Ecto neural progenitor cell (in vitro differentiated cells): ENCODE results near the gene EXT2.

ENCODE experiments used
- DNase-seq: peaks from one replicate; pipeline ENCODE4 v3.0.0-alpha.2; 2018; ENCODE audit warnings: low spot score

EXT2 gene

GRCh38 chr11:44134625-44135024 lies 39.1 kb downstream of the EXT2 start:
- DNase-seq: no peak

GRCh38 chr11:44136176-44136945 lies 40.9 kb downstream of the EXT2 start:
- no peak for DNase-seq

- DNase-seq: no peak
Observed at GRCh38 chr11:44137057-44137456, 41.6 kb downstream of the EXT2 start.

- DNase-seq: no peak
Observed at GRCh38 chr11:44138286-44138685, 42.8 kb downstream of the EXT2 start.

- DNase-seq: no peak
Observed at GRCh38 chr11:44138980-44139379, 43.5 kb downstream of the EXT2 start.

- DNase-seq: no peak
Observed at GRCh38 chr11:44139565-44140330, 44.3 kb downstream of the EXT2 start.

GRCh38 chr11:44140372-44140771 lies 44.9 kb downstream of the EXT2 start:
- DNase-seq: no peak

GRCh38 chr11:44140805-44141204 lies 45.3 kb downstream of the EXT2 start:
- no peak for DNase-seq

GRCh38 chr11:44143987-44144909 lies 48.8 kb downstream of the EXT2 start:
- no peak for DNase-seq

- DNase-seq: no peak
Observed at GRCh38 chr11:44145011-44145775, 49.7 kb downstream of the EXT2 start.

- no peak for DNase-seq
Observed at GRCh38 chr11:44146931-44147330, 51.5 kb downstream of the EXT2 start.

- no peak for DNase-seq
Observed at GRCh38 chr11:44147751-44148150, 52.3 kb downstream of the EXT2 start.

GRCh38 chr11:44149651-44150050 lies 54.2 kb downstream of the EXT2 start:
- DNase-seq: no peak

- no peak for DNase-seq
Observed at GRCh38 chr11:44150401-44150800, 54.9 kb downstream of the EXT2 start.

GRCh38 chr11:44157019-44157418 lies 61.5 kb downstream of the EXT2 start:
- DNase-seq: no peak

- no peak for DNase-seq
Observed at GRCh38 chr11:44158384-44158783, 62.9 kb downstream of the EXT2 start.

- DNase-seq: no peak
Observed at GRCh38 chr11:44159848-44160721, 64.6 kb downstream of the EXT2 start.

GRCh38 chr11:44162004-44162403 lies 66.5 kb downstream of the EXT2 start:
- DNase-seq: no peak

- DNase-seq: no peak
Observed at GRCh38 chr11:44162662-44163061, 67.2 kb downstream of the EXT2 start.

- no peak for DNase-seq
Observed at GRCh38 chr11:44165432-44165831, 70.0 kb downstream of the EXT2 start.

- DNase-seq: no peak
Observed at GRCh38 chr11:44167046-44167445, 71.6 kb downstream of the EXT2 start.
